Cortex of kidney (tissue), 1 donor: ENCODE results near the gene TNS1.
"Not testable (repeated sequence)": the region's sequence is repeated elsewhere in the genome, so short reads cannot be mapped to it uniquely, and the experiment has no call there.

ENCODE experiments used
- DNase-seq: peaks from one replicate; lab custom pipeline; 2025; lab: John Stamatoyannopoulos, UW

Gene TNS1

GRCh38 chr2:218029366-218030360, 26.9 kb upstream of the TNS1 start:
- DNase-seq: no peak

GRCh38 chr2:218028562-218029348, 26.0 kb upstream of the TNS1 start:
- no peak for DNase-seq

DNA sequence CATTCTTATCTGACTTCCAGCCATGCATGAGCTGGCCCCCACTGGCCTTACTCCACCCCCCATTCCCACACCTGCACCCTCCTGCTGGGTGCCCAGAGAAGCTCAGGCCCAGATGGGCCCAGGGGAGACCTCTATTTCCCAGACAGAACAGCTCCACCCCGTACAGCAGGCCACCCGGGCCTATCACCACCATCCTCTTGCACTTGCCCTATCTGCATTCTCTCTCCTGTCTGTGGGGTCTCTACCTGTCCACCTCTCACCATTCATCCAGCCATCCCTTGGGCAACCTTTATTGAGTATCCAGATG, 25.3 kb upstream of the TNS1 start:
- no peak for DNase-seq

DNA sequence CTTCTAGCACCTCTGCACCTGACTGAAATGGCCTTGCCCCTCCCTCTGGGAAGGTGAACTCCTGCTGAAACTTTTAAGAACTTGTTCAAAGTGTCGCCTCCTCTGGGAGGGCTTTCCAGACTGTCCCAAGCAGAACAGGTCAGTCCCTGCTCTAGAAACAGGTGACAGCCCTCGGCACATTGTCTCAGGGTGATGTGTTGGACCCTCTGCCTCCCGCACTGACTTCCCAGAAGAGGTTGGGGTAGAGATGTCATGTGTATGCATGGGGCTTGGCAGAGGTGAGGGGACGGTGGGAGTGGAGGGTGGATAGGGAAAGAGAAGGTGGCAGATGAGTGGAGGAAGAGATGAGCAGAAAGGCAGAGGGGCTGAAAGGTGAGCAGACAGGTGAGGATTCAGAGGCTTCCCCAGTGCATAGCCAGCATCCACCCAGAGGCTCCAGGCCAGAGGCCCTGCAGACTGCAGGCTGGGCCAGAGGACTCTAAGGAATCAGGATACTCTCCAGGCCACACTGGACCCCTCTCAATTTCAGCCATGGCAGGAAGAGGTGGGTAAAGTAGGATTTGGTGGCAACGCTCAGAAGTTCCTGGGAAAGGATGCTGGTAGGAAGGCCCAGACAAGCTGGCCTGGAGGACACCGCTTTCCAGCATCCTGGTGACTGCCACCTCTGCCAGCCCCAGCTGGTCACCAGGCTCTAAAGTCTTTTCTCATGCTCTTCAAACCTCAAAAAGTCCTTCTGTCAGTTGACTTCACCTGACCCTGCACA, 24.8 kb upstream of the TNS1 start:
- DNase-seq: no peak

DNA sequence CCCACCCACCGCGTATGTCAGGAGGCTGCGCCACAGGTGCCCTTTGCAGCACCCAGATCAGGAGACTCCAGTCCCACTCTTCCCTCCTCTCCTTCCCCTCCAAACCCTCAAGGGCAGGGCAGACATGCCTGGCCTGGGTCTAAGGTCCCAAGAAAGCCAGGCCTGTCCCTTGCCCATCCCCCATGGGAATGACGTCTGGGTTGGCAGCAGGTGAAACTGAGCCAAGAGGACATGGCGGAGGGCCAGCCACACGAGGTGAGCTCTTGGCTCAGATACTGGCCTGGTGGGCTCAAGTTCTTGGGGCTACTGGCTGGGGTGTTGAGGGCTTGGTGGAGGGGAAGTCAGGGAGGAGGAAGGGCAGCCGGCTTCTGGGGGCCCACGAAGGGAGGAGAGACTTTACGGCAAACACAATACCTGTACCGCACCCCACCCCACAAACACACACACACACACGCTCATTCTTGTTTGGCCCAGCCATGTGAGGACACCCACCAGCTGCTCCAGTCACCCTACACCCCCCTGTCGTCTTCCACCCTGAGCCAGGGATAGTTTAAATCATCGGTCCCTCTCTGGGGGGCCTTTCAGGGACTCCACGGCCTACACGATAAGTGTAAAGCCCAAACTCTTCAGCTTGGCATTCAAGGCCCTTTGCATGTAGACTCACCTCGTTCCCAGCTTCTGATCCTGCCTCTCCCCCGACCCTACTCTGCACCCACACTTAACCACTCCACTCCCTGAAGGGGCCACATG, 24.1 kb upstream of the TNS1 start:
- DNase-seq: no peak

- DNase-seq: no peak
Measured at GRCh38 chr2:218026244-218026643, 23.4 kb upstream of the TNS1 start.

GRCh38 chr2:218024871-218025270, 22.1 kb upstream of the TNS1 start:
- DNase-seq: no peak

DNA sequence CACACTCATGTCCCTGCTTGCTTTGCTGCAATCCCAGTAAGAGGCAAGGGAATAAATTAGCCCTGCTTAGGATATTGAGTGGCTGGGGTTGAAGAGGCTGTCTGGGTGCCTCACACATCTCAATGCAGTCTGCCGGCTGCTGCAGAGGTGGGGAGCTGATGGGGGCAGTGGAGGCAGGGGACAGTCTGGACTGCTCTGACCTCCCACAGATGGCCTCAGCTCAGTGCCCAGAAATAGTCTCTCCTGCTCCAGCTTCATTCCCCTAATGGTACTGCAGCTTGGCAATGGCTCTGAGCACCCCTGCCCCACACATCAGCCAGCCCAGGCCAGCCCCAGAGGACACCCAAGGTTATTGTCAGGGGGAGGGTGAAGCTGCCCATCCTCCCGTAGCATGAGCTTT, 21.5 kb upstream of the TNS1 start:
- no peak for DNase-seq

DNA sequence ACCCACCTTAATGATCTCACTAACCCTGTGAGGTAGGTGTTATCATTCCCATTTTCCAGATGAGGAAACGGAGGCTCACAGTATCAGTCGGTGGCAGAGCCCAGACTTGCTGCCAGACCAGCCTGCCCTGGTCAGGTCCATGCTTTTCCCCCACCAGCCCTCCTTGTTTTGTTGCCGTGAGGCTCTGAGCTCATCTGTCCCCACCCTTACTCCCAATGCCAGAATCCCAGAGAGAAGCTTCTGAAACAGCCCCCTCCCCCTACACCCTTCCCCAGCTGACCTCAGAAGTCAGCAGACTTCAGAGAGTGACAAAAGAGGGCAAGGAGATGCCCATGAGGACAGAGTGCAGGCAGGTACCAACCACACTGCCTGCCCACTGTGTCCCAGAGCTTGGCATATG, 20.8 kb upstream of the TNS1 start:
- no peak for DNase-seq

- DNase-seq: no peak
Measured at GRCh38 chr2:218022851-218023530, 20.2 kb upstream of the TNS1 start.

DNA sequence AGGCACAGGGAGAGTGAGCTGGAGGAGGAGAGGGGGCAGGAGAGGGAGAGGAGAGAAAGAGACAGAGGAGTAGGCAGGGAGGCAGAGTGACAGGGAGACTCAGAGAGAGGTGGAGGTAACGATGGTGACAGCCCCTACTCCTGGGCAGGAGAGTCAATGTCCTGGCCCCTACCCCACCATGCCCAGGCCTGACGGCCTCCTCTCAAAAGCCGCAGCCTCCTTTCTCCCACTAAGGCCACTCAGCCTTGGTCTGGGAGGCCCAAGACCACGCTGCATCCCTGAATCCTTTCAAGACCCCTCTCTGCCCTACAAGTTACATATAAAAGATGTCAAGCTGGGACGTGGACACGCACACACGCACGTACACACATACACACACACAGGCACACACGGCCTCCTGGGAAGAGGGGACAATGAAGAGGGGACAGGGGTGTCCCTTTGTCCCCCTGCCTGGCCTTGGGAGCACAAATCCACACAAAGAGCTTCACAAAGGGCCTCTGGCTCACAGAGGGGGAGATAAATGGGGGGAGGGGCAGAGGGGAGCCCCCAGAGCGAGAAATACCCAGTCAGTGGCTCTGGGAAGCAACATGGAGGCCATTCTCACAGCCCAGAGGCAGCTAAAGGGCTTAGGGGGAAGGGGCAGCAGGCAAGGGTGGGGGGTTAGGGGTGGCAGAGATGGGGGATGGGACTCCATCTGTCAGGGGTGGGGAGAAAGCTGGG, 19.5 kb upstream of the TNS1 start:
- no peak for DNase-seq

DNA sequence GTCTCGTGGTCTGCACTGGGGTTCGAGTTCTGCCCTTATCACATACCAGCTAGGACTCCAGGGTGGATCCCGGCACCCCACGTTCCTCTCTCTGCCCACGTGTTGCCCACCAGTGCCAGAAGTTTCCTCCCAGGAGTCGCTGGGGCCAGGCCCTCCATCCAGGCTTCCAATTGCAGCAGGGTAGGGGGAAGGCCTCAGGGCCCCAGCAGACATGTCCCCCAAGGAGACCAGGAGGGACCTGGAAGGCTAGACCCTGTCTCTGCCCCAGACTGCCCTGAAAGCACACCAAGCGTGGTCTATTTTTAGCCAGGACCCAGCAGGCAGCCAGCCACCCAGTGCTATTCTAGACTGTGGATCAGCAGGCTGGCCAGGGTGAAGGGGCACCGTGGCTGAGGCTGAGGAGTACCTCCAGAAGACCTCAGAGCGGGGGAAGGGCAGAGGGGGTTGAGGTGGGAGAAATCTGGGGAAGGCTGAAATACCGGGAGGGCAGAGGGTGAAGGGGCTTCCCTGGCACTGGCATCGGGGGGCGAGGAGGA, 18.8 kb upstream of the TNS1 start:
- no peak for DNase-seq

GRCh38 chr2:218020966-218021535, 18.3 kb upstream of the TNS1 start:
- DNase-seq: no peak

DNA sequence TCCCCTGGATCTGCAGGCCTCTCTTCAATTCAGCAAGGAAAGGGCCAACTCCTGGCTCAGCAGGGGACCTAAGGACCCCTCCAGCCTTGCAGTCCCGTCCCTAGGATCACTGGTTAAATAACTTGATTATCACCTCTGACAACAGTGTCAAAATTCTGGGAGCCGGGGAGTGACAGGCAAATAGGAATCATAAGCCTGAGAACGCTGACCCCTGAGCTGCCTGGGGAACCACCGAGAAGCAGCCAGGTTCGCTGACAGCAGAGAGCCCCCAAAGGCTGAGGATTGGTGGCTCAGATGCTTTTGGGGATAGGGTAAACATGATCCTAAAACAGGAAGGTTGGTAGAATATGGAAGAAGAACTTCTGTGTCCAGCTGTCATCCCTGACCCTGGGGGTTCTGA, 17.5 kb upstream of the TNS1 start:
- no peak for DNase-seq

DNA sequence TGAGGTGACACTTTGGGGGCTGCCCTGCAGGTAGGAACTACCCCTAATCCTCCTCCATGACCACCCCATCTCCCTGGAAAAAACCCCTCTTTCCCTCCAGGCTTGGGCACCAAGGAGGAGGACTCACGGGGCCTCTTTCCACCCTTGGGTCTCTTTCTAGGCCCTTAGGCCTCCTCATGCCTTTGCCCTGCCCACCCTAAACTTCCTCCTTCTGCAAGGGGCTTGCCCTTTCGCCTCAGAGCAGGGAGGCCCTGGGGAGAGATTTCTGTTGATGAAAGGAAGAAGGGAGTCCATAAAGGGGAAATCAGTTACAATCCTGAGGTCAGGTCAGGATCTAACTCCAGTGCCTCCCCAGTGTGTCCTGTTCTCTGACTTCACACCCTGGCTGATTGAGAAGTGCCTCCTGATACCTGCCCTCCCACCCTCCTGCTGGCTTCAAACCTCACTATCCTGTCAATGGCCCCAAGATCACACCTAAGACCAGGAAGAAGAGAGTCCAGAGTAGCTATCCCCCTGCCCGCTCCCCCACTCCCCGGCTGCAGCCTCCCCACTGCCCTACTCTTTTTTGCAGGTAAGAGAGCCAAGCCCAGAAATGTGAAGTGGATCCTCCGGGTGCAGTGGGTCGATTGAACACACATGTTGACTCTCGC, 16.7 kb upstream of the TNS1 start:
- DNase-seq: no peak

GRCh38 chr2:218018842-218019125, 16.0 kb upstream of the TNS1 start:
- DNase-seq: not testable (repeated sequence)

GRCh38 chr2:218017211-218018053, 14.6 kb upstream of the TNS1 start:
- no peak for DNase-seq

- DNase-seq: no peak
Measured at GRCh38 chr2:218016810-218017209, 14.0 kb upstream of the TNS1 start.
